ENCODE data around the gene PDIA5. TPM values are rescaled to one million over a fixed set of nuclear protein-coding genes. Genes with fewer than 3 reads are reported as not detected.
A peak's percentile ranks its signal among the peaks of the same experiment; 100 is the strongest.

PDIA5 gene
- total RNA-seq, 2 experiments from 2014 or later: 10.5 to 12.3 TPM

DNA sequence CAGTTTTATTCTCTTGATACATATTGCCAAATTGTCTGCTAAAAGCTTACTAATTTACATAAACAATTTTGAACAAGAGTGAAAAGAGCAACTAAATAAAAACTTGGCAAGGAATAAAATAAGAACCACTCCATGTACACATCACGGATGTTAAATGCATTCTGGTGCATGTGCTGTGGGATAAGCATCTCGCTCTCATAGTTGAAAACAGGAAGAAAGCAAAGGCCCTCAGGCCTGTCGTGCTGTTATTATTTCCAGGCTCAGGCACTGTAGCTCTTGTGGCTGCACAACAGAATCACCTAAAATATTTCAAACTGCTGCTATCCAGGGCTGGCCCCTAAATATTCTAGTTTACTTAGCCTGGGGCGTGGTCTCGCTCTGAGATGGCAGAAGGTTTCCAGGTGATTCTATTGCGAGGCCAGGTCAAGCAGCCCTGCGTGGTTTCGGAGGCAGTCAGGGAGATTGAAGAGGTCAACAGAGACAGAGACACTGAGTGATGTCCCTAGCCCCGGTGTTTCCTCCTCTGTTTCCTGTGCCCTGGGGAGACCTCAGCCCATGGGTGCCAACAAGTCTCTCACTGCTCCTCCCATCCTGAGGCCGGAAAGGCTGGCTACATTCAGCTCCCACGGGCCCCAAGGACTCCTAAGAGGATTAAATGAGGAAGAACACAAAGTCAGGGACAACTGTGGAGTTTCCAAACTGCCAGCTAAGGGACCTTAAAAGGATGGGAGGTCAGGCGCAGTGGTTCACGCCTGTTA lies 18.2 kb upstream of the PDIA5 start:
- Mint-ChIP-seq H3K27ac (no peak overlapping the region), H3K4me1 (no peaks in the 10 kb centered on the region), H3K27me3 (peaks cover 15% of the 10 kb centered on the region), H3K36me3 (ENCODE audit: low read depth) (no peaks in the 10 kb centered on the region), H3K4me3 (no peak overlapping the region), H3K9me3 (no peaks in the 10 kb centered on the region)
- no peak for DNase-seq
- ChIA-PET CTCF (interaction anchor here (0.6 kb wide), 1 partner anchor 1208 kb away, joined by 5 read pairs; no protein-coding TSS in a partner anchor), POLR2A (no interaction called here)

DNA sequence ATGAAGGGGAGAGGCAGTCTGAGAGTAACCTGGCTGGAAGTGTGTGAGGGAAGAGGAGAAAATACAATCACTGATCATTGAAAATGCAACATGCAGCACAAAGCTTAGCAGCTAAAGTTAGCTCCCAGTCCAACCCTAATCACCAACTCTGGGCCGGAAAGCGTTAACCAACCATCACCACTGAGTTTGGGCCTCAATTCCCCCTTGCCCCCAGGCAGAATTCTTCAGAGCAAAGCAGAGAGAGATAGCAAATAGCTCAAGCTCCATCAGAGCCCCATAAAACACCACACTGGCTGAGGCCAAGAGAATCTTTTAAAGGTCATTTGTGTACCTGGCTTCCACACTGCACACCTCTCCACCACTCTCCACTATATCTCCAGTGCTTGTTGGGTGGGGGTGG lies 16.2 kb upstream of the PDIA5 start:
- CTCF ChIA-PET: interaction anchor here (1.0 to 1.3 kb wide), 2 partner anchors 12 to 26 kb away, joined by 3 to 4 read pairs; no protein-coding TSS in a partner anchor

DNA sequence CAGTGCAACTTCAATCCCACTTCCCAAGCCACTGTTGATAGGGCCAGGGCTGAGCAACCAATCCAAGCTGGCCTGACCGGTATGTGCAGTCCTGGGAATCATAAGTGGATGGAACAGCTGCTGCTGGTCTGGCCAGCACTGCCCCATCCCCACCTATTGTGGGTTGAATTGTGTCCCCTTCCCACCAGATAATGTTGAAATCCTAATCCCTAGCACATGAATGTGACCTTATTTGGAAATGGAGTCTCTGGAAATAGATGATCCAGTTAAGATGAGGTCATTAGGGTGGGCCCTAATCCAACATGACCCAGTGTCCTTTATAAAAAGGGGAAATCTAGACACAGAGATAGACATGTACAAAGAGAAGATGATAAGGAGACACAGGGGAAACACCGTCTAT lies 13.7 kb upstream of the PDIA5 start:
- Mint-ChIP-seq H3K4me3 (no peak overlapping the region), H3K36me3 (ENCODE audit: low read depth) (no peaks in the 10 kb centered on the region), H3K27ac (no peak overlapping the region), H3K27me3 (peaks cover 9% of the 10 kb centered on the region), H3K9me3 (no peaks in the 10 kb centered on the region), H3K4me1 (no peaks in the 10 kb centered on the region)
- POLR2A ChIA-PET: no interaction called here
- no peak for DNase-seq
- CTCF ChIA-PET: no interaction called here

More for the DNA sequence above, 16.2 kb upstream of the PDIA5 start:
- Mint-ChIP-seq H3K27ac (no peak overlapping the region), H3K9me3 (no peaks in the 10 kb centered on the region), H3K4me1 (no peaks in the 10 kb centered on the region), H3K4me3 (no peak overlapping the region), H3K36me3 (ENCODE audit: low read depth) (no peaks in the 10 kb centered on the region), H3K27me3 (peaks cover 12% of the 10 kb centered on the region)
- POLR2A ChIA-PET: no interaction called here
- DNase-seq: no peak

DNA sequence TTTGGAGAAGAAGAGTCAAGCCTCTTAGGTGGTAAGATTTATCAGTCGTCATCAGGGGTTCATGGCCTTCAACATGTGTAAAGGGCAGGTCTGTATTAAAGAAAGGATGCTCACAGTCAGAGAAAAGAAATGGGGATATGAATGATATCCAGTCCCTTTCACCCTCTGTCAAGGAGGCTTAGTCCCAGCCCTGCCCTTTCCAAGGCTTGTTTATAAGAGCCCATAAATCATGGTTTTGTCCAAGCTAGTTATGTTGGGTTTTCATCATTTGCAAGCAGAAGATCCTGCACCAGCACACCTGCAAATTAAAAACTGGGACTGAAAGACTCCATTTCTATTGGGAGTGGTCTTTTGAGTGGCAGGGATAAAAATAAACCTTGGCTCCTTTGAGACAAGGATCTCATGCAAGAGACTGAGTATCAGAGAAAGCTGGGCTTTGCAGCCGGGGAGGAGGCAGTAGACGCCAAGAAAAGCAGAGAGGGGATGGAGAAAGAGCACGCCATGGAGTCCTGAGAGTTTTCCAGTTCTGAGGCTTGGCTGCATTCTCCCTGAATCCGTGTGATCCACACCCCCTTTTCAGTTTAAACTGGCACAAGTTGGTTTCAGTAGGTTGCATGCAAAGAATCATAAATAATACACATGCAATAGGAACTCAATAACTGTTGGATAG lies 12.6 kb upstream of the PDIA5 start:
- ChIA-PET POLR2A (no interaction called here), CTCF (no interaction called here)
- H3K36me3 Mint-ChIP-seq (ENCODE audit: low read depth): no peaks in the 10 kb centered on the region
- H3K4me1 Mint-ChIP-seq: no peaks in the 10 kb centered on the region
- H3K4me3 Mint-ChIP-seq: no peak overlapping the region
- no peak for DNase-seq
- H3K27ac Mint-ChIP-seq: no peak overlapping the region
- H3K27me3 Mint-ChIP-seq: peaks cover 9% of the 10 kb centered on the region
- no peaks in the 10 kb centered on the region for H3K9me3 Mint-ChIP-seq

DNA sequence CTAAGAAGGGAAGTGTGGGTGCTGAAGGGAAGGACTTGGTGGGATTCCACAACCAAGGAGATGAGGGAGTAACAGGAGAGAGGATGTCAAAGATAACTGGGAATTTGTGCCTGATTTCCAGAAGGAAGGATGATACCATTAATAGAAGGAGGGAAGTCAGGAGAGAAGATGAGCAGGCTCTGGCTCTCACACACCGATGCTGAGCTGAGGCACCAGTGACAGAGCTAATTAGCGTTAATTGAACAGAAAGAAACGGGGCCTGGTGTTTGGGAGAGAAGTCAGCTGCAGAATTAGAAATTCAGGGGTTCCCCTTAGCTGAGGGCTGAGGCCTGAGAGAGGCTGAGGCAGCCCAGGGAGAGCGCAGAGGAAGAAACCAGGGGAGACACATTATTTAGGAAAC lies 11.9 kb upstream of the PDIA5 start:
- POLR2A ChIA-PET: no interaction called here
- Mint-ChIP-seq H3K36me3 (ENCODE audit: low read depth) (no peaks in the 10 kb centered on the region), H3K9me3 (no peaks in the 10 kb centered on the region), H3K4me3 (no peak overlapping the region), H3K27ac (no peak overlapping the region), H3K4me1 (no peaks in the 10 kb centered on the region), H3K27me3 (peaks cover 11% of the 10 kb centered on the region)
- CTCF ChIA-PET: interaction anchor here (1.1 kb wide), 1 partner anchor 126 kb away, joined by 4 read pairs; no protein-coding TSS in a partner anchor
- DNase-seq: no peak

DNA sequence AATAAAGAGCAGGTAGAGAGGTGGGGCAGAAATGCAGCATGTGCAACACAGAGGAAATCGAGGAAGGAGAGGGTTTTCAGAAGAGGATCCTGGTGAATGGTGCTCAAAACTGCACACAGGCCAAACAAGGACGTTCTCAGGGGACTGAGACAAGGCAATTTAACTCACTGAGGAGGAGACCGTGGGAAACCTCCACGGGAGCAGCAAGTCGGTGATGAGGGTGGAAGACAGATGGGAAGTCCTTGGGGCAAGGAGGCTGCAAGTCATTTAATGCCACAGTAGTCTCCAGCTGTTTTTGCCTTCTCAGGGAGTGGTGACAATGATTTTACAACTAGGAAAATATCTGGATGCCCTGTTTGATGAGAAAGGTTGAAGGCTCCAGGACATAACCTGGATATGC lies 11.5 kb upstream of the PDIA5 start:
- no peak for DNase-seq
- ChIA-PET POLR2A (no interaction called here), CTCF (interaction anchor here (1.1 kb wide), 1 partner anchor 126 kb away, joined by 4 read pairs; no protein-coding TSS in a partner anchor)
- Mint-ChIP-seq H3K9me3 (no peaks in the 10 kb centered on the region), H3K27ac (no peak overlapping the region), H3K36me3 (ENCODE audit: low read depth) (no peaks in the 10 kb centered on the region), H3K27me3 (peaks cover 13% of the 10 kb centered on the region), H3K4me1 (no peaks in the 10 kb centered on the region), H3K4me3 (no peak overlapping the region)

DNA sequence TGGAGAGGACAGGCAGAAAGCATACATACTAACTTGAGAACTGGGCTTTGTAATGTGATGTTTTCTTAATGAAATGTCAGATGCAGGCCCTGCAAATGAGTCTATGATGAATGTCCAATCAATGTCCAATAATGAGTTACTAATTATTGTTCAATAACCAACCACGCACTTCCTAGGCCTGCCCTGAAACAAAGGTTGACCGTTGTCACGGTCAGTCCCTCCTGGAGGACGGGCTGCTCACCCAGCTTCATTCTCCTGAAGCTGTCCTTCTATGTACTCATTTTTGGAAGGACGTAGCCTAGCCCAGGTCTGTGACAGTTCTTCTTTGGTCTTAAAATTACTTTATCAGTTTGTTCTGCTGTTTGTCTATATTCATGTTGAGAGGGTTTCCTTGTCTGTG lies 8.3 kb upstream of the PDIA5 start:
- H3K36me3 Mint-ChIP-seq (ENCODE audit: low read depth): no peaks in the 10 kb centered on the region
- no peak for DNase-seq
- H3K9me3 Mint-ChIP-seq: no peaks in the 10 kb centered on the region
- ChIA-PET POLR2A (no interaction called here), CTCF (no interaction called here)
- no peak overlapping the region for H3K4me3 Mint-ChIP-seq
- H3K27ac Mint-ChIP-seq: no peak overlapping the region
- H3K4me1 Mint-ChIP-seq: no peaks in the 10 kb centered on the region
- peaks cover 18% of the 10 kb centered on the region for H3K27me3 Mint-ChIP-seq

DNA sequence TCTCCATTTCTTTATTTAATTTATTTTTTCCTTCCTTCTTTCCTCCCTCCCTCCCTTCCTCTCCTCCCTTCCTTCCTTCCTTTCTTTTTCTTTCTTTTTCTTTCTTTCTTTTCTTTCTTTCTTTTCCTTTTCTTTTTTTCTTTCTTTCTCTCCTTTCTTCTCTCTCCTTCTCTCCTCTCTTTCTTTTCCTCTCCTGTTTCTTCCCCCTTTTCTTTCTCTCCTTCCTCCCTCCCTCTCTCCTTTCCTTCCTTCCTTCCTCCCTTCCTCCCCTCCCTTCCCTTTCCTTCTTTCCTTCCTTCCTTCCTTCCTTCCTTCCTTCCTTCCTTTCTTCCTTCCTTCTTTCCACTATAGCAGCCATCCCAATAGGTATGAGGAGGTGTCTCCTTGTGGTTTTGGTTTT lies 6.8 kb upstream of the PDIA5 start:
- H3K9me3 Mint-ChIP-seq: no peaks in the 10 kb centered on the region
- peaks cover 19% of the 10 kb centered on the region for H3K27me3 Mint-ChIP-seq
- ChIA-PET POLR2A (no interaction called here), CTCF (no interaction called here)
- no peaks in the 10 kb centered on the region for H3K36me3 Mint-ChIP-seq (ENCODE audit: low read depth)
- no peak for DNase-seq
- H3K27ac Mint-ChIP-seq: no peak overlapping the region
- H3K4me3 Mint-ChIP-seq: no peak overlapping the region
- H3K4me1 Mint-ChIP-seq: peaks cover 9% of the 10 kb centered on the region

DNA sequence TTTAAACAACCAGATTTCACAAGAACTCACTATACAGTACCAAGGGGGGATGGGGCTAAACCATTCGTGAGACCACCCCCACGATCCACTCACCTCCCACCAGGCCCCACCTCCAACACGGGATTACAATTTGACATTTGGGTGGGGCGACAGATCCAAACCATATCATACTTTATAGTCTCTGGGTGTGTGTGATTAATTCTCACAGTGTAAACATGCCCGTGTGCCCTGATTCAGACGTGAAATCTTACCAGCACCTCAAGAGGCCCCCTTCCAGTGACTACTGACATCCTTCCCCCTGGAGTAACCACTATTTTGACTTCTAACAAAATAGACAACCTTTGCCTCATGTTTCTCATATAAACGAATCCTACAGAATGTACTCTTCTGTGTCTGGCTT lies 5.0 kb upstream of the PDIA5 start:
- CTCF ChIA-PET: interaction anchor here (0.6 to 1.6 kb wide), 3 partner anchors 11 to 1273 kb away, joined by 3 to 4 read pairs (median 3); no protein-coding TSS in a partner anchor
- no peak for DNase-seq
- POLR2A ChIA-PET: no interaction called here
- H3K27me3 Mint-ChIP-seq: peaks cover 19% of the 10 kb centered on the region
- H3K9me3 Mint-ChIP-seq: no peaks in the 10 kb centered on the region
- no peak overlapping the region for H3K4me3 Mint-ChIP-seq
- no peak overlapping the region for H3K27ac Mint-ChIP-seq
- peaks cover 25% of the 10 kb centered on the region for H3K4me1 Mint-ChIP-seq
- H3K36me3 Mint-ChIP-seq (ENCODE audit: low read depth): no peaks in the 10 kb centered on the region

DNA sequence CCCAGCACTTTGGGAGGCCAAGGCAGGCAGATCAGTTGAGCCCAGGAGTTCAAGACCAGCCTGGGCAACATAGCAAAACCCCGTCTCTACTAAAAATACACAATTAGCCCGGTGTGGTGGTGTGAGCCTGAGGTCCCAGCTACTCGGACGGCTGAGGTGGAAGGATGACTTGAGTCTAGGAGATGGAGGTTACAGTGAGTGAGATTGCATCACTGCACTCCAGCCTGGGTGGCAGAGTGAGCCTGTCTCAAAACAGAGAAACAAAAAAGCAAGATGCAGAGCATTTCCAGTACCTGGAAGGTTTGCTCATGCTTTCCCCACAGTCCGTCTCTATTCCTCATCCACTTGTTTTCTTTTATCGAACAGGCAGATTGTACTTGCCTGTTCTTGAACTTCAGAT lies 3.8 kb upstream of the PDIA5 start:
- Mint-ChIP-seq H3K27me3 (peaks cover 19% of the 10 kb centered on the region), H3K4me1 (peaks cover 29% of the 10 kb centered on the region), H3K4me3 (no peak overlapping the region), H3K36me3 (ENCODE audit: low read depth) (no peaks in the 10 kb centered on the region), H3K9me3 (no peaks in the 10 kb centered on the region), H3K27ac (no peak overlapping the region)
- CTCF ChIA-PET: interaction anchor here (1.6 kb wide), 1 partner anchor 12 kb away, joined by 4 read pairs; no protein-coding TSS in a partner anchor
- POLR2A ChIA-PET: no interaction called here
- DNase-seq: no peak

DNA sequence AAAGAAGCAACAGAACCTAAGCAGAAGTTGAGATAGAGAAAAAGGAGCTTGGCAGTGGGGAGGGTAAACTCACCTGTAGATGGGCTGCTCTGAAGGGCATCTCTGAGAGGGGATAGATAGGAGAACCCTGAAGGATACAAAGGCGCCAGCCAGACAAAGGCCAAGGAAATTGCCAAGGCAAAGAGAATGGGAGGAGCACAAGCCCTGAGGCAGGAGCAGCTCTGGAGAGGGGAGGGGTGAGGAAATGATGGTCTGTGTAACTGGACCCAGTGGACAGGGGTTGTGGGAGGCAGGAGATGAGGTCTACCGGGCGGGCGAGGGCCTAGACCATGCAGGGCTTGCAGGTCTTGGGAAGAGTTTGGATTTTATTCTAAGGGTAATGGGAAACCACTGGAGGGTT lies 2.3 kb upstream of the PDIA5 start:
- CTCF ChIA-PET: interaction anchor here (0.6 to 1.6 kb wide), 2 partner anchors 20 to 243 kb away, joined by 4 to 8 read pairs; no protein-coding TSS in a partner anchor

DNA sequence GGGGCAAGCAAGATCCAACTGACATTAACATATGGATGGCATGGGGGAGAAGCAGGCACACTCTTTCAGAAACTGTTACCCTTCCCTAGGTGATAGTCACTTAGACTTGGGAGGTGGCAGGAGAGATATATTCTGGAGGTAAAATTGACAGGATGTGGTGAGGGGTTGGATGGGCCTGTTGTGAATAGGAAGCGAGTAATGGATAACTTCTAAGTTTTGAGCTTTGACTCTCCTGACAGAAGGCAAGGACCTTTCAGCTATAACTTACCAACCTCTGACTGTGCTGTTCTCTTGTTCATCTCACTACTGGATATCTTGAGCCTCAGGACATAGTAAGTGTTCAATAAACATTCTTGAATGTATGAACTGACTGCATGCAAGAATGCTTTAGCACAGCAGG lies 1.9 kb upstream of the PDIA5 start:
- peak; percentile 30 for DNase-seq
- H3K4me1 Mint-ChIP-seq: peaks cover 40% of the 10 kb centered on the region
- H3K27ac Mint-ChIP-seq: peak overlapping the region; percentile 28
- H3K27me3 Mint-ChIP-seq: peaks cover 17% of the 10 kb centered on the region
- H3K36me3 Mint-ChIP-seq (ENCODE audit: low read depth): no peaks in the 10 kb centered on the region
- CTCF ChIA-PET: interaction anchor here (0.6 to 1.6 kb wide), 3 partner anchors 20 to 482 kb away, joined by 3 to 8 read pairs (median 4); no protein-coding TSS in a partner anchor
- H3K4me3 Mint-ChIP-seq: no peak overlapping the region
- no peaks in the 10 kb centered on the region for H3K9me3 Mint-ChIP-seq
- POLR2A ChIA-PET: no interaction called here

More for the DNA sequence above, 2.3 kb upstream of the PDIA5 start:
- H3K9me3 Mint-ChIP-seq: no peaks in the 10 kb centered on the region
- peaks cover 40% of the 10 kb centered on the region for H3K4me1 Mint-ChIP-seq
- no peak for DNase-seq
- no peaks in the 10 kb centered on the region for H3K36me3 Mint-ChIP-seq (ENCODE audit: low read depth)
- peaks cover 17% of the 10 kb centered on the region for H3K27me3 Mint-ChIP-seq
- peak overlapping the region; percentile 28 for H3K27ac Mint-ChIP-seq
- POLR2A ChIA-PET: no interaction called here
- H3K4me3 Mint-ChIP-seq: no peak overlapping the region

DNA sequence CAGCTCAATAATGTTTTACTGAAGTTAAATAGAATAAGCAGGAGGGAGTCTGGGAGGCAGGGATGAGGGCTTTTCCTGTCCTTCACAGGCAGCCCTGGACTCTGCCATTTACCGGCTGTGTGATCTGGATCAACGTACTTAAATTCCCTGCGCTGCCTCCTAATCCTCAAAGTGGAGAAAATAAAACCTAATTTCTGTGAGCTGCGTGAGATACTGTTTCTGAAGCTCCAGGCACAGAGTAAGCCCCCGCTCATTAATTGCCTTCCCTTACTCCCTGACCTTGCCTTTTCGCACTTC lies 278 bp upstream of the PDIA5 start:
- H3K4me1 Mint-ChIP-seq: peaks cover 43% of the 10 kb centered on the region
- ChIA-PET CTCF (interaction anchor here (0.6 to 2.0 kb wide), 5 partner anchors 10 to 255 kb away, joined by 3 to 8 read pairs (median 4); no protein-coding TSS in a partner anchor), POLR2A (no interaction called here)
- no peaks in the 10 kb centered on the region for H3K9me3 Mint-ChIP-seq
- H3K27me3 Mint-ChIP-seq: peaks cover 7% of the 10 kb centered on the region
- H3K36me3 Mint-ChIP-seq (ENCODE audit: low read depth): no peaks in the 10 kb centered on the region
- peak overlapping the region; percentile 76 for H3K4me3 Mint-ChIP-seq
- H3K27ac Mint-ChIP-seq: peak overlapping the region; percentile 55
- no peak for DNase-seq

Data from activated CD4-positive, alpha-beta T cell treated with anti-CD3 and anti-CD28 coated beads, Interleukin-2, amount 10 ng/mL, durations not matched to agents 7 days and 5 days (primary cell).